HG03575 (cell line): ENCODE data around the gene LMAN2L.

ENCODE experiments used
- ATAC-seq: cut with Tn5 transposase; IDR thresholded peaks from one replicate; pipeline ENCODE4 v1.9.1; 2021; ENCODE audit not compliant: unreplicated experiment, insufficient number of reproducible peaks, low FRiP score; ENCODE audit errors: extremely low read depth

The LMAN2L gene, protein sequence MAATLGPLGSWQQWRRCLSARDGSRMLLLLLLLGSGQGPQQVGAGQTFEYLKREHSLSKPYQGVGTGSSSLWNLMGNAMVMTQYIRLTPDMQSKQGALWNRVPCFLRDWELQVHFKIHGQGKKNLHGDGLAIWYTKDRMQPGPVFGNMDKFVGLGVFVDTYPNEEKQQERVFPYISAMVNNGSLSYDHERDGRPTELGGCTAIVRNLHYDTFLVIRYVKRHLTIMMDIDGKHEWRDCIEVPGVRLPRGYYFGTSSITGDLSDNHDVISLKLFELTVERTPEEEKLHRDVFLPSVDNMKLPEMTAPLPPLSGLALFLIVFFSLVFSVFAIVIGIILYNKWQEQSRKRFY

GRCh38 chr2:96739633-96740428 is at the start of gene LMAN2L:
Gene LMAN2L, minus strand, starts transcription at chr2:96740064. Its CDS starts 24 bp downstream, at chr2:96740040.
- ATAC-seq, result peak; percentile 83

- no peak for ATAC-seq
These were observed 49.4 kb upstream of the LMAN2L start for GRCh38 chr2:96789245-96789617.

- no peak for ATAC-seq
These were observed 48.8 kb upstream of the LMAN2L start for GRCh38 chr2:96788442-96789244.

GRCh38 chr2:96787411-96787810 is 47.5 kb upstream of the LMAN2L start:
- no peak for ATAC-seq

- ATAC-seq, result no peak
These were observed 43.5 kb upstream of the LMAN2L start for GRCh38 chr2:96783388-96783787.

GRCh38 chr2:96775160-96775559 is 35.3 kb upstream of the LMAN2L start:
- no peak for ATAC-seq

DNA sequence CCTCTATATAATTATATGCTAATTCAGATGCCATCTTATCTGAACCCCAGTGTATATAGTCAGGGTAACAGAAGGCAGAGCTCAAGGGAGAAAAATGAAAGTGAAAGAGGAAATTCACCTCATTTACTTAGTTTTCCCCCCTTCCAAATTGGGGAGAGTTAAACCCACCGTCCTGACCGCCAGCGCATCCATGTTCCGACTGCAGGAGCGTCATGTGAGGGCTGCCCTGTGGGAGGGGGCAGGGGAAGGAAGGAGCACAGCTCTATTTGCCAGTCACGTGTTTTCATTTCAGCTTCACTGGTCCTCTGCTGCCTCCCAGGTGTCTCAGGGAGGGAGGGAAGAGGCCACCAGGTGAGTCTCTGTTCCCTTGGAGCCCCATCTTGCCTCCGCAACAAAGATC is 34.1 kb upstream of the LMAN2L start:
- ATAC-seq, result no peak

- ATAC-seq, result no peak
These were observed 33.2 kb upstream of the LMAN2L start for GRCh38 chr2:96772903-96773671.

- ATAC-seq, result no peak
These were observed 32.1 kb upstream of the LMAN2L start for GRCh38 chr2:96771796-96772618.

DNA sequence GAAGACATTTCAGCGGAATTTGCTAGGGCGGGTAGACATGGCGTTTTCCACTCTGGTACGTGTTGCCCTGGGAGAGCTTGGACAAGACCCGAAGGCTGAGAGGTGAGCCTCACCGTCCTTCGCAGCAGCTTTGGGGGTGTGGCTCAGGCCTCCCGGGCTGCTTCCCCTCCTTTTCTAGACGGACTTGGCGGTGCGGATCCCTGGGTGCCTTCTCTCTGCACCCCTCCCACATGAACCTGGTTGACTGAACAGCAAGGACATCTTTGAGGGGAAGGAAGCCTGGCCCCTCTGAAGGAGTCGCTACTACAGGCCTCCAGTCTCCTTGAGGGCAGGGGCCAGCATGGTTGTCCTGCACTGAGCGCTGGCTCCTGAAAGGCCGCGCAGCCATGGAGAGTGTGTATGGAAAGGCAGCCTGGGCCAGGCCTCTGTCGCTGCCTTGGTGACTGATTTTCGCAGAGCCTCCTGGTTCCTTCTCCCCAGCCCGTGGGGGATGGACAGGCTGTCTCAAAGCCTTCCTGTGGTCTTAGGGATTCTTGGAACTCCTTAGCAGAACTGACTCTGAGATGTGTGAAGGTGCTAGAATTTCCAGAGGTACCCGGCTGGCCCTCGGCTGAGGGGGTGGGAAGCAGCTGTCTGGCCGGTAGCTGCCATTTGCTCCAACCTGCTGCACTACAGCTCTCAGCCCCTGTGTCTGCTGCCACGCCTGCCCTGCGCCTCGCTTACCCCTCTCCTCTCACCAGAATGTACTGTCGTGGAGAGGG is 30.8 kb upstream of the LMAN2L start:
- ATAC-seq, result no peak

DNA sequence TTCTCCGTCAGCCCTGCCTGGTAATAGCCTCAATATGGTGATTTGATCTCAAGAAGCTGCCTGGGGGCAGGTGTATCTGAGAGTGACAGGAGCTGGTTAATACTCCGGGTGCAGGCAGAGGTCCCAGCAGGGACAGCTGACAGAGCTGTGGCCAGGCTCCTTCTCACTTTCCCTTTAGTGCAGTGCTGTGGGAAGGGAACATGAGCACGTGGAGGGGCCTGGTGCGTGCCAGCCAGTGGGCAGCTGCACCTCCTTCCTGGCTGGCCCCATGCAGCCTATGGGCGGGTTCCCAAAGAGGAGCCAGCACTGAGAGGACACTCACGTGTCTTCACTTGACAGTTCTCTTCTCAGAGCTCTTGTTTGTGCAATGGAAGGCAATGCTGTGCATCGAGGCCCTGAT is 29.9 kb upstream of the LMAN2L start:
- no peak for ATAC-seq

- no peak for ATAC-seq
These were observed 28.3 kb upstream of the LMAN2L start for GRCh38 chr2:96768083-96768561.

DNA sequence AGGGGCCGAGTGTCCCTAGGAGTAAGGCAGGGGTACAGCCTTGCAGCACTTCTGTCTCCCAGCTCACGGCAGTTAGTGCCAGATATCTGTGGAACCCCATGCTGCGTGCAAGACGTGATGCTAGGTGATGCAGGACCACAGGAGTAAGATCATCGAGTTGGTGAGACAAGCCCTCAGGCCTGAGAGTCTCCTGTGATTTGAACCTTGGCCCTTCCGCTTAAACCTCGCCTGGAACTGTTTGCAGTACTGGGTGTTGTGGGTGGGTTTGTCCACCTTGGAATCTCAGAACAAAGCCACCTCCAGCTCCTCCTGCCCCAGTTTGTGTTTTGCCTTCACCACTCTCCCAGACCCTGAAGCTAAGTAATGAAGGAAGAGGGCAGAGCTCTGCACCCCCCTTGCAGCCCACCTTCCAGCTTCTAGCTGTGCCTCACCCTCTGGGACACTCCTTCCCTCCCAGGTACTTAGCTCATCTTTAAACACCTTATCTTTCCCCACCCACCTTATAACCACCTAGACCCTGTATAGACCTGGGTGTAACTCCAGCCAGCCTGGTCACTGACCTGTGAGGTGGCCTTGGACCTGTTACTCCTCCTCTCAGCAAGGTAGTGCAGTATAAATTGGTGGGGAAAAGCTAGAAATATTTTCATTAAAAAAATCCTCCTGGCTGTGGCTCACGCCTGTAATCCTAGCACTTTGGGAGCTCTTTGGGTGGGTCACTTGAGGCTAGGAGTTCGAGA is 27.4 kb upstream of the LMAN2L start:
- ATAC-seq, result no peak

DNA sequence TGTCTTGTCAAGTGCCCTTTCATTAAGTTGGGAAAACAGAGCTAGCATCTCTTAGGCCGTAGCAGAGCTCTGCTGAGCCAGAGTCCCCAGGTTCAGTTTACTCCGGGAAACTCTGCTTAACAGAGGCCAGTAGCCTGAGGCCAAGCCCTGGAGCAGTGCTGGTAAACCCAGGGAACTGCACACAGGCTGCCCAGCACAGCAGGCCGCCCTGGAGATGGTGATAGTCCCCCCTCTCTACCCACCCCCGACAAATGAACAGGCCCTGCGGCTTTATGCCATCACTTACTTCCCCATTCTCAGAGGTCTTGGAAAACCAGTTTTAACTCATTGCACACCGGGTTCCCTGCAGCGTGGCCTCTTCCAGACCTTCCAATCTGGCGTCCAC is 24.4 kb upstream of the LMAN2L start:
- ATAC-seq, result no peak

GRCh38 chr2:96763511-96764252 is 23.8 kb upstream of the LMAN2L start:
- no peak for ATAC-seq
